Lung (tissue), 12 donors: Measurements from ENCODE around the gene ROBO1. TPM values are rescaled to one million over a fixed set of nuclear protein-coding genes. Genes with fewer than 3 reads are reported as not detected.

ENCODE experiments used
- ATAC-seq: fragments of 200-7000 bp; cut with Tn5 transposase; one replicate; pipeline ENCODE4 v1.9.1; 2020; ENCODE audit warnings: moderate number of reproducible peaks; ENCODE audit not compliant: insufficient read depth, low FRiP score
- DNase-seq, 3 donors: peaks; one replicate each; pipeline ENCODE4 v3.0.0-alpha.2; 2013 to 2017
- H3K27ac ChIP-seq, 2 donors: one replicate each; pipeline ENCODE4 v1.5.1; 2013; ENCODE audit warnings: mild to moderate bottlenecking in 2 of 2, moderate library complexity in 2 of 2, control low read depth in 1 of 2, inconsistent platforms in 1 of 2, low read depth in 1 of 2, low read length in 1 of 2
- H3K27me3 ChIP-seq, 3 donors: one replicate each; pipeline ENCODE4 v1.5.1; 2013; ENCODE audit warnings: low read length in 2 of 3; ENCODE audit not compliant: control insufficient read depth in 3 of 3, insufficient read depth in 3 of 3
- H3K36me3 ChIP-seq, 4 donors: one replicate each; pipeline ENCODE4 v1.5.1; 2013; ENCODE audit warnings: low read length in 4 of 4, mild to moderate bottlenecking in 1 of 4, moderate library complexity in 1 of 4; ENCODE audit not compliant: control insufficient read depth in 4 of 4, insufficient read depth in 4 of 4
- H3K4me1 ChIP-seq, 5 donors: one replicate each; pipeline ENCODE4 v1.5.1; 2013; ENCODE audit warnings: low read length in 5 of 5, mild to moderate bottlenecking in 2 of 5, moderate library complexity in 1 of 5; ENCODE audit not compliant: control insufficient read depth in 5 of 5, insufficient read depth in 5 of 5
- H3K4me3 ChIP-seq: one replicate; pipeline ENCODE4 v1.5.1; 2013; ENCODE audit warnings: mild to moderate bottlenecking, control low read depth, moderate library complexity
- H3K9ac ChIP-seq, 2 donors: one replicate each; pipeline ENCODE4 v1.5.1; 2013; ENCODE audit warnings: low read length in 2 of 2, control low read depth in 1 of 2; ENCODE audit not compliant: insufficient read depth in 1 of 2
- H3K9me3 ChIP-seq, 4 donors: one replicate each; pipeline ENCODE4 v1.5.1; 2013; ENCODE audit warnings: low read length in 3 of 4, mild to moderate bottlenecking in 1 of 4, moderate library complexity in 1 of 4; ENCODE audit not compliant: control insufficient read depth in 4 of 4, insufficient read depth in 3 of 4
- WGBS, 2 donors: extraction: QIAGEN DNeasy Blood & Tissue Kit; methylation state at CpG; one replicate each; pipeline ENCODE4 v1.1.7; 2013; 5-methylcytosine and 5-hydroxymethylcytosine counted together
- polyA plus RNA-seq, 2 donors: library from polyadenylated mRNA; stranded (reverse); fragments of 200-250 nt; gene quantifications; one replicate each; pipeline ENCODE4 v1.2.1, GENCODE V29; 2013
- total RNA-seq, 2 donors: library from RNA; depleted of rRNA in 1 of 2; stranded (reverse); fragments of >200 nt in 1 of 2; gene quantifications; one replicate each; pipeline ENCODE4 v1.2.1, GENCODE V29; 2014 to 2021
- TF ChIP-seq, protein P1 (sequence below): IDR thresholded peaks from 2 replicates; pipeline ENCODE4 v1.5.1; 2012; ENCODE audit warnings: mild to moderate bottlenecking; ENCODE audit errors: control extremely low read depth, extremely low read depth
- donor health status: control.
- donor health status: control.
- donor health status: Bipolar disorder and iron deficiency.
- donor health status: healthy.
- donor health status: DM: yes; HTN: yes; CAD: no.

ROBO1 gene
- total and polyA plus RNA-seq, 4 donors: 2.6 to 72.6 (median 15.7) TPM

DNA sequence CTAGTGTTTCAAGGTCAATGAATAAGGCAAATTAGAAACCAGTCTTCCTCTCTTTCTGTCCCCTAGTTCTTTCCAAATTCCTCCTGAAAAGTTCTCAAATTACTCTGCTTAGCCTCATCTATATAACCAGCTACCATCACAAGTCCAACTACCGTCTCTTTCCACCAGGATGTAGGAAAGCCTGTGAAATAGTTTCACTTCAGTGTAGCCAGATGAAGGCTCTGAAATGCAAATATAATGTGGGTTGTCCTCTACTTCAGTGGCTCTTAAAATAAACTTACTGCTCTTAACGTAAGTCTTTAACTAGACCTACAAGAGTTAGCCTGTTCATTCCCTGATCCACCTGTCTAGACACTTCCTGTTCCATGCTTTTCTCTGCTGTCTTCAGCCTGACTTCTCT, 827.7 kb downstream of the ROBO1 start:
- TF ChIP-seq, protein P1, sequence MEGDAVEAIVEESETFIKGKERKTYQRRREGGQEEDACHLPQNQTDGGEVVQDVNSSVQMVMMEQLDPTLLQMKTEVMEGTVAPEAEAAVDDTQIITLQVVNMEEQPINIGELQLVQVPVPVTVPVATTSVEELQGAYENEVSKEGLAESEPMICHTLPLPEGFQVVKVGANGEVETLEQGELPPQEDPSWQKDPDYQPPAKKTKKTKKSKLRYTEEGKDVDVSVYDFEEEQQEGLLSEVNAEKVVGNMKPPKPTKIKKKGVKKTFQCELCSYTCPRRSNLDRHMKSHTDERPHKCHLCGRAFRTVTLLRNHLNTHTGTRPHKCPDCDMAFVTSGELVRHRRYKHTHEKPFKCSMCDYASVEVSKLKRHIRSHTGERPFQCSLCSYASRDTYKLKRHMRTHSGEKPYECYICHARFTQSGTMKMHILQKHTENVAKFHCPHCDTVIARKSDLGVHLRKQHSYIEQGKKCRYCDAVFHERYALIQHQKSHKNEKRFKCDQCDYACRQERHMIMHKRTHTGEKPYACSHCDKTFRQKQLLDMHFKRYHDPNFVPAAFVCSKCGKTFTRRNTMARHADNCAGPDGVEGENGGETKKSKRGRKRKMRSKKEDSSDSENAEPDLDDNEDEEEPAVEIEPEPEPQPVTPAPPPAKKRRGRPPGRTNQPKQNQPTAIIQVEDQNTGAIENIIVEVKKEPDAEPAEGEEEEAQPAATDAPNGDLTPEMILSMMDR: no peak
- ATAC-seq (no peak), DNase-seq (no peak)
- WGBS, 2 donors: 78 to 90% methylated on average over 2 of the region's 2 CpGs
- Histone ChIP-seq H3K36me3 (peaks cover 0 to 8% (median 3%) of the 10 kb centered on the region in 4 donors), H3K9me3 (no peaks in the 10 kb centered on the region), H3K27me3 (no peaks in the 10 kb centered on the region), H3K9ac (no peak overlapping the region), H3K4me3 (no peak overlapping the region), H3K27ac (no peak overlapping the region), H3K4me1 (no peaks in the 10 kb centered on the region)

- Histone ChIP-seq H3K4me1 (no peaks in the 10 kb centered on the region), H3K4me3 (no peak overlapping the region), H3K36me3 (peaks cover 0 to 8% (median 3%) of the 10 kb centered on the region in 4 donors), H3K9me3 (no peaks in the 10 kb centered on the region), H3K27ac (no peak overlapping the region), H3K27me3 (no peaks in the 10 kb centered on the region), H3K9ac (no peak overlapping the region)
- TF ChIP-seq, protein P1: no peak
- DNase-seq (no peak), ATAC-seq (no peak)
Measured at GRCh38 chr3:78937475-78937874, 830.3 kb downstream of the ROBO1 start.

- ATAC-seq: no peak
- H3K9ac ChIP-seq: no peak overlapping the region
- H3K36me3 ChIP-seq: peaks cover 0 to 4% (median 0%) of the 10 kb centered on the region in 4 donors
- H3K9me3 ChIP-seq: no peaks in the 10 kb centered on the region
- no peaks in the 10 kb centered on the region for H3K4me1 ChIP-seq
- no peak overlapping the region for H3K4me3 ChIP-seq
- 86 to 97% methylated on average over 1 of the region's 1 CpG for WGBS, 2 donors
- TF ChIP-seq, protein P1: no peak
- no peaks in the 10 kb centered on the region for H3K27me3 ChIP-seq
- no peak for DNase-seq
- H3K27ac ChIP-seq: no peak overlapping the region
Measured at GRCh38 chr3:78927759-78928158, 840.0 kb downstream of the ROBO1 start.

GRCh38 chr3:78926523-78926922, 841.3 kb downstream of the ROBO1 start:
- no peak for ATAC-seq
- Histone ChIP-seq H3K36me3 (peaks cover 0 to 3% (median 0%) of the 10 kb centered on the region in 4 donors), H3K27me3 (no peaks in the 10 kb centered on the region), H3K9ac (no peak overlapping the region), H3K9me3 (no peaks in the 10 kb centered on the region), H3K4me1 (no peaks in the 10 kb centered on the region), H3K27ac (no peak overlapping the region), H3K4me3 (no peak overlapping the region)
- WGBS, 2 donors: 90 to 94% methylated on average over 4 of the region's 4 CpGs
- DNase-seq: no peak
- TF ChIP-seq, protein P1: no peak
